ENCODE measurements around the gene TBC1D4. TPM values are rescaled to one million over a fixed set of nuclear protein-coding genes. Genes with fewer than 3 reads are reported as not detected.
"Not testable (repeated sequence)": the region's sequence is repeated elsewhere in the genome, so short reads cannot be mapped to it uniquely, and the experiment has no call there.

Gene TBC1D4
- total RNA-seq, 1 experiment from 2014 or later, result 5.5 TPM

DNA sequence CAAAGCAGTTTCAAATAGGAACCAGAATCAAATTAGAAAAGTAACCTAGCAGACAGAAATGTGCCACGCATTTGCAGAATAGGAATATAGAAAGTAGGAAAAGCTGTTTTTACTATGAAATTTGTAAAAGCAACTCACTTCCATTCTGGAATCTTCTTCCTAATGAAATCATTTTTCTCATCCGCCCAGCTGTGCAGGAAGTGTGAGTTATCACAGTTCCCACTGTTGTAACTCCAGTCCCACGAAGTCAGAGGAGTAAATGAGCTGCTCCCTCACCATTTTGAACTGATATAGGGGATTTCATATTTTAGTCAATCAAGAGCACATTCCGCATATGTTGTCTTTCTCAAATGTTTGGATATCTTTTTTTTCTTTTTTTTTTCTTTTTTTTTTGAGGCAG, 230.8 kb downstream of the TBC1D4 start:
- TF ChIP-seq POLR2AphosphoS5 (IDR thresholded peaks at IDR 0.05; ENCODE audit: low read depth, low read length) (no peak), SIN3A (IDR thresholded peaks at IDR 0.05; ENCODE audit: borderline replicate concordance, insufficient read depth, low read depth, low read length) (no peak), TCF7L2 (IDR thresholded peaks at IDR 0.05; ENCODE audit: low read depth, low read length) (no peak), CTCF (IDR thresholded peaks at IDR 0.05) (no peak)
- TF ChIP-seq, protein P1, sequence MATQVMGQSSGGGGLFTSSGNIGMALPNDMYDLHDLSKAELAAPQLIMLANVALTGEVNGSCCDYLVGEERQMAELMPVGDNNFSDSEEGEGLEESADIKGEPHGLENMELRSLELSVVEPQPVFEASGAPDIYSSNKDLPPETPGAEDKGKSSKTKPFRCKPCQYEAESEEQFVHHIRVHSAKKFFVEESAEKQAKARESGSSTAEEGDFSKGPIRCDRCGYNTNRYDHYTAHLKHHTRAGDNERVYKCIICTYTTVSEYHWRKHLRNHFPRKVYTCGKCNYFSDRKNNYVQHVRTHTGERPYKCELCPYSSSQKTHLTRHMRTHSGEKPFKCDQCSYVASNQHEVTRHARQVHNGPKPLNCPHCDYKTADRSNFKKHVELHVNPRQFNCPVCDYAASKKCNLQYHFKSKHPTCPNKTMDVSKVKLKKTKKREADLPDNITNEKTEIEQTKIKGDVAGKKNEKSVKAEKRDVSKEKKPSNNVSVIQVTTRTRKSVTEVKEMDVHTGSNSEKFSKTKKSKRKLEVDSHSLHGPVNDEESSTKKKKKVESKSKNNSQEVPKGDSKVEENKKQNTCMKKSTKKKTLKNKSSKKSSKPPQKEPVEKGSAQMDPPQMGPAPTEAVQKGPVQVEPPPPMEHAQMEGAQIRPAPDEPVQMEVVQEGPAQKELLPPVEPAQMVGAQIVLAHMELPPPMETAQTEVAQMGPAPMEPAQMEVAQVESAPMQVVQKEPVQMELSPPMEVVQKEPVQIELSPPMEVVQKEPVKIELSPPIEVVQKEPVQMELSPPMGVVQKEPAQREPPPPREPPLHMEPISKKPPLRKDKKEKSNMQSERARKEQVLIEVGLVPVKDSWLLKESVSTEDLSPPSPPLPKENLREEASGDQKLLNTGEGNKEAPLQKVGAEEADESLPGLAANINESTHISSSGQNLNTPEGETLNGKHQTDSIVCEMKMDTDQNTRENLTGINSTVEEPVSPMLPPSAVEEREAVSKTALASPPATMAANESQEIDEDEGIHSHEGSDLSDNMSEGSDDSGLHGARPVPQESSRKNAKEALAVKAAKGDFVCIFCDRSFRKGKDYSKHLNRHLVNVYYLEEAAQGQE (IDR thresholded peaks at IDR 0.05; ENCODE audit: insufficient read depth in 1 of 2, low read depth in 2 of 2, low read length in 1 of 2), result no peak
- no peaks in the 10 kb centered on the region for H3K4me1 ChIP-seq (ENCODE audit: control insufficient read depth, insufficient read depth, low read length)
- no TSS peak for BruUV-seq (replicated peaks)
- intact Hi-C loops (cut with micrococcal nuclease; ENCODE audit: unreplicated experiment), result no loop called here
- no peaks in the 10 kb centered on the region for H3K9me3 ChIP-seq (ENCODE audit: control insufficient read depth, insufficient read depth, low read depth, low read length)
- ATAC-seq (no peak), DNase-seq (ENCODE audit: low read depth, low spot score) (no peak)
- no peaks in the 10 kb centered on the region for H3K27me3 ChIP-seq (ENCODE audit: control insufficient read depth, insufficient read depth, low read length)
- in situ Hi-C loops (cut with HindIII; ENCODE audit: low pct_unique_long_range_greater_than_20kb, low sequenced_read_pairs), result no loop called here
- no peaks in the 10 kb centered on the region for H3K36me3 ChIP-seq (ENCODE audit: control insufficient read depth, insufficient read depth, low read length)
- ChIA-PET POLR2A (no interaction called here), CTCF (no interaction called here)
- no peak overlapping the region for H3K27ac ChIP-seq (ENCODE audit: low read length)
- H3K4me3 ChIP-seq (ENCODE audit: low read depth in 2 of 2, low read length in 2 of 2), result no peak overlapping the region

DNA sequence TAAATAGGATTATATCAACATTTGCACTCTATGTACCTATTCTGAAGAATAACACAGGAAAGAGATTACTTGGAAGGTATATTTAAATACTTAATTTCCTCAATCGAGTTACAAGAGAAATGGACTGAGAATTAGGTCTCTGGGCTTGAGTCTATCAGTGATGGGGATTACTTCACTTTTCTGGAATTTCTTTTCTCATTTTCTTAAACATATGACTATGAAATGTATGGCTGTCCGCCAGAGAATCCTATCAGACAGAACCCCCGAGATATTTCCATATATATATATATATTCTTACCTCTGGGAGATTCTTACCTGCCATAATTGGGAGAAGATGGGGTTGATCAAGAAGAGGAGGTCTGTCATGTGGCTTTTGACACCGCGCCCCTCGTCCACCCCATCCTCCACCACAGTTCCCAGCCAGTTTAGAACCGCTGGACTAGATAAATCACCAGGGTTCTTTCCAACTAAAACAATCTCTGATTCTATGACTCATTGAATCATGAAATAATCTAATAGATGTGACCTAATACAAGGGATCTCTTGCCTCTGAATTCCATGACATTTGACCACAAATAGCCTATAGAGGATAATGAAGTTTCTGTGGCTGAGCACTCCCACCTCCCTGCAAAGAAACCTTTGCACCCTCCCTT, 231.3 kb downstream of the TBC1D4 start:
- no TSS peak for BruUV-seq (replicated peaks)
- no peaks in the 10 kb centered on the region for H3K36me3 ChIP-seq (ENCODE audit: control insufficient read depth, insufficient read depth, low read length)
- no peak for DNase-seq (ENCODE audit: low read depth, low spot score)
- ChIA-PET POLR2A (no interaction called here), CTCF (no interaction called here)
- no peaks in the 10 kb centered on the region for H3K9me3 ChIP-seq (ENCODE audit: control insufficient read depth, insufficient read depth, low read depth, low read length)
- no peak for ATAC-seq
- in situ Hi-C loops (cut with HindIII; ENCODE audit: low pct_unique_long_range_greater_than_20kb, low sequenced_read_pairs), result no loop called here
- intact Hi-C loops (cut with micrococcal nuclease; ENCODE audit: unreplicated experiment), result no loop called here
- H3K27me3 ChIP-seq (ENCODE audit: control insufficient read depth, insufficient read depth, low read length), result no peaks in the 10 kb centered on the region
- TF ChIP-seq POLR2AphosphoS5 (IDR thresholded peaks at IDR 0.05; ENCODE audit: low read depth, low read length), result no peak
- TF ChIP-seq TCF7L2 (IDR thresholded peaks at IDR 0.05; ENCODE audit: low read depth, low read length), result no peak
- TF ChIP-seq CTCF (IDR thresholded peaks at IDR 0.05), result no peak
- no peak for TF ChIP-seq SIN3A (IDR thresholded peaks at IDR 0.05; ENCODE audit: borderline replicate concordance, insufficient read depth, low read depth, low read length)
- TF ChIP-seq, protein P1 (IDR thresholded peaks at IDR 0.05; ENCODE audit: insufficient read depth in 1 of 2, low read depth in 2 of 2, low read length in 1 of 2), result no peak
- H3K27ac ChIP-seq (ENCODE audit: low read length), result no peak overlapping the region
- no peaks in the 10 kb centered on the region for H3K4me1 ChIP-seq (ENCODE audit: control insufficient read depth, insufficient read depth, low read length)
- H3K4me3 ChIP-seq (ENCODE audit: low read depth in 2 of 2, low read length in 2 of 2), result no peak overlapping the region

- intact Hi-C loops (cut with micrococcal nuclease; ENCODE audit: unreplicated experiment); H3K36me3 ChIP-seq (ENCODE audit: control insufficient read depth, insufficient read depth, low read length); BruUV-seq (replicated peaks); DNase-seq (ENCODE audit: low read depth, low spot score); H3K27ac ChIP-seq (ENCODE audit: low read length); H3K4me3 ChIP-seq (ENCODE audit: low read depth in 2 of 2, low read length in 2 of 2); ATAC-seq; POLR2A ChIA-PET; in situ Hi-C loops (cut with HindIII; ENCODE audit: low pct_unique_long_range_greater_than_20kb, low sequenced_read_pairs); CTCF ChIA-PET; H3K9me3 ChIP-seq (ENCODE audit: control insufficient read depth, insufficient read depth, low read depth, low read length); H3K27me3 ChIP-seq (ENCODE audit: control insufficient read depth, insufficient read depth, low read length); H3K4me1 ChIP-seq (ENCODE audit: control insufficient read depth, insufficient read depth, low read length): not testable (repeated sequence)
These were observed 236.4 kb downstream of the TBC1D4 start for GRCh38 chr13:75245578-75245977.

Data from Panc1 (cell line).